Stimulated activated effector memory CD8-positive, alpha-beta T cell treated with anti-CD3 and anti-CD28 coated beads, Interleukin-12 subunit alpha, Interleukin-12 subunit beta, amount 100 ng/mL, for 72 hours (primary cell): Measurements from ENCODE around the gene TIMM44.
"Not testable (repeated sequence)": the region's sequence is repeated elsewhere in the genome, so short reads cannot be mapped to it uniquely, and the experiment has no call there.

ENCODE experiments used
- ATAC-seq: fragments of 150-1000 bp; cut with Tn5 transposase; 2 replicates; pipeline ENCODE4 v1.10.0; 2021
- DNase-seq, 2 donors: peaks; one replicate each; pipeline ENCODE4 v3.0.0; 2021 to 2022; ENCODE audit warnings: low spot score in 2 of 2
- H3K27ac Mint-ChIP-seq: one replicate; pipeline ENCODE4 v1.8.0; 2022; ENCODE audit warnings: mild to moderate bottlenecking, mixed read lengths
- H3K36me3 Mint-ChIP-seq: one replicate; pipeline ENCODE4 v1.8.0; 2022; ENCODE audit warnings: mild to moderate bottlenecking, mixed read lengths
- H3K4me1 Mint-ChIP-seq: one replicate; pipeline ENCODE4 v1.8.0; 2022; ENCODE audit warnings: mixed read lengths
- H3K4me3 Mint-ChIP-seq: one replicate; pipeline ENCODE4 v1.8.0; 2022; ENCODE audit warnings: mild to moderate bottlenecking, mixed read lengths
- H3K9me3 Mint-ChIP-seq: one replicate; pipeline ENCODE4 v1.8.0; 2022; ENCODE audit warnings: mixed read lengths

TIMM44 gene

DNA sequence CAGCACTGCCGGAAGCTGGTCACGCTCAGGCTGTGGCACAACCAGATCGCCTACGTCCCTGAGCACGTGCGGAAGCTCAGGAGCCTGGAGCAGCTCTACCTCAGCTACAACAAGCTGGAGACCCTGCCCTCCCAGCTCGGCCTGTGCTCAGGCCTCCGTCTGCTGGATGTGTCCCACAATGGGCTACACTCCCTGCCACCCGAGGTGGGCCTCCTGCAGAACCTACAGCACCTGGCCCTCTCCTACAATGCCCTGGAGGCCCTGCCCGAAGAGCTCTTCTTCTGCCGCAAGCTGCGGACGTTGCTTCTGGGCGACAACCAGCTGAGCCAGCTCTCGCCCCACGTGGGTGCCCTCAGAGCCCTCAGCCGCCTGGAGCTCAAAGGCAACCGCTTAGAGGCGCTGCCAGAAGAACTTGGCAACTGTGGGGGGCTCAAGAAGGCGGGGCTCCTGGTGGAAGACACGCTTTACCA is 43.0 kb downstream of the TIMM44 start:
- peaks cover 27% of the 10 kb centered on the region for H3K36me3 Mint-ChIP-seq
- no peak overlapping the region for H3K4me3 Mint-ChIP-seq
- H3K4me1 Mint-ChIP-seq: peaks cover 26% of the 10 kb centered on the region
- DNase-seq: no peak
- ATAC-seq: no peak
- H3K9me3 Mint-ChIP-seq: no peaks in the 10 kb centered on the region
- H3K27ac Mint-ChIP-seq: no peak overlapping the region

DNA sequence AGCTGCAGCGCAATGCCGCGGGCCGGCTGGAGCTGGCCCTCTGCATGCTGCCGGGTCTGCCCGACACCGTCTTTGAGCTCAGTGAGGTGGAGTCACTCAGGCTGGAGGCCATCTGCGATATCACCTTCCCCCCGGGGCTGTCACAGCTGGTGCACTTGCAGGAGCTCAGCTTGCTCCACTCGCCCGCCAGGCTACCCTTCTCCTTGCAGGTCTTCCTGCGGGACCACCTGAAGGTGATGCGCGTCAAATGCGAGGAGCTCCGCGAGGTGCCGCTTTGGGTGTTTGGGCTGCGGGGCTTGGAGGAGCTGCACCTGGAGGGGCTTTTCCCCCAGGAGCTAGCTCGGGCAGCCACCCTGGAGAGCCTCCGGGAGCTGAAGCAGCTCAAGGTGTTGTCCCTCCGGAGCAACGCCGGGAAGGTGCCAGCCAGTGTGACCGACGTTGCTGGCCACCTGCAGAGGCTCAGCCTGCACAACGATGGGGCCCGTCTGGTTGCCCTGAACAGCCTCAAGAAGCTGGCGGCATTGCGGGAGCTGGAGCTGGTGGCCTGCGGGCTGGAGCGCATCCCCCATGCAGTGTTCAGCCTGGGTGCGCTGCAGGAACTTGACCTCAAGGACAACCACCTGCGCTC is 43.6 kb downstream of the TIMM44 start:
- peaks cover 21% of the 10 kb centered on the region for H3K36me3 Mint-ChIP-seq
- H3K4me3 Mint-ChIP-seq: no peak overlapping the region
- H3K27ac Mint-ChIP-seq: no peak overlapping the region
- H3K4me1 Mint-ChIP-seq: peaks cover 20% of the 10 kb centered on the region
- DNase-seq (no peak), ATAC-seq (no peak)
- no peaks in the 10 kb centered on the region for H3K9me3 Mint-ChIP-seq

DNA sequence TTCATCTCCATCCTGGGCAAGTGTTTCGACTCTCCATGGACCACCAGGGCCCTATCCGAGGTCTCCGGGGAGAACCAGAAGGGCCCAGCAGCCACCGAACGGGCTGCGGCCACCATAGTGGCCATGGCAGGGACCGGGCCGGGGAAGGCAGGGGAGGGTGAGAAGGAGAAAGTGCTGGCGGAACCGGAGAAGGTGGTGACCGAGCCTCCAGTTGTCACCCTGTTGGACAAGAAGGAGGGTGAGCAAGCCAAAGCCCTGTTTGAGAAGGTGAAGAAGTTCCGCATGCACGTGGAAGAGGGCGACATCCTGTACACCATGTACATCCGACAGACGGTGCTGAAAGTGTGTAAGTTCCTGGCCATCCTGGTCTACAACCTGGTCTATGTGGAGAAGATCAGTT is 44.5 kb downstream of the TIMM44 start:
- peaks cover 12% of the 10 kb centered on the region for H3K36me3 Mint-ChIP-seq
- ATAC-seq (no peak), DNase-seq (no peak)
- H3K9me3 Mint-ChIP-seq: no peaks in the 10 kb centered on the region
- peaks cover 14% of the 10 kb centered on the region for H3K4me1 Mint-ChIP-seq
- H3K27ac Mint-ChIP-seq: no peak overlapping the region
- H3K4me3 Mint-ChIP-seq: no peak overlapping the region

DNA sequence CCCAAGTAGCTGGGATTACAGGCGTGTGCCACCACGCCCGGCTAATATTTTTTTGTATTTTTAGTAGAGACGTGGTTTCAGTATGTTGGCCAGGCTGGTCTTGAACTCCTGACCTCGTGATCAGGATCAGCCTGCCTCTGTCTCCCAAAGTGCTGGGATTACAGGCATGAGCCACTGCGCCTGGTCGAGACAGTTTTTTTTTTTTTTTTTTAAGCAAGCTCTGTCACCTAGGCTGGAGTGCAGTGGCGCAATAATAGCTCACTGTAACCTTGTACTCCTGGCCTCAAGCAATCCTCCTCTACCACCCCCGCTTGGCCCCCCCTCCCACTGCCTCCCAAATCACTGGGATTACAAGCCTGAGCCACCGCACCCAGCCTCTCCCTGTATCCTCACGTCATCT is 46.2 kb downstream of the TIMM44 start:
- ATAC-seq (no peak), DNase-seq (no peak)
- Mint-ChIP-seq H3K27ac (no peak overlapping the region), H3K36me3 (no peaks in the 10 kb centered on the region), H3K4me3 (no peak overlapping the region), H3K4me1 (no peaks in the 10 kb centered on the region), H3K9me3 (no peaks in the 10 kb centered on the region)

DNA sequence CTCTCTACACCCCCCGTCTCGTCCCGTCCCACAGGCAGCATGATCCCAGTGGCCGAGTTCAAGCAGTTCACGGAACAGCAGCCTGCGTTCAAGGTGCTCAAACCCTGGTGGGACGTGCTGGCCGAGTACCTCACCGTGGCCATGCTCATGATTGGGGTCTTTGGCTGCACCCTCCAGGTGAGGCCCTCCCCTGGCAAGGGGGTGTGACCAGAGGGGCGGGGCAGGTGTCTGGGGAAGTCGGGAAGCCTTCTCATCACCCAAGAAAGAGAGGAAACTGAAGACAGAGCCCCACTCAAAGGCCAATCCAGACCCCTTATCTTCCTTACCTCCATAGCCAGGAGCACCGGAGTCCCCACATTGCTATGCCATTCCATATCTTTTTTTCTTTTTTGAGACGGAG is 47.9 kb downstream of the TIMM44 start:
- Mint-ChIP-seq H3K27ac (no peak overlapping the region), H3K36me3 (no peaks in the 10 kb centered on the region), H3K9me3 (no peaks in the 10 kb centered on the region), H3K4me3 (no peak overlapping the region), H3K4me1 (no peaks in the 10 kb centered on the region)
- ATAC-seq (no peak), DNase-seq (no peak)

DNA sequence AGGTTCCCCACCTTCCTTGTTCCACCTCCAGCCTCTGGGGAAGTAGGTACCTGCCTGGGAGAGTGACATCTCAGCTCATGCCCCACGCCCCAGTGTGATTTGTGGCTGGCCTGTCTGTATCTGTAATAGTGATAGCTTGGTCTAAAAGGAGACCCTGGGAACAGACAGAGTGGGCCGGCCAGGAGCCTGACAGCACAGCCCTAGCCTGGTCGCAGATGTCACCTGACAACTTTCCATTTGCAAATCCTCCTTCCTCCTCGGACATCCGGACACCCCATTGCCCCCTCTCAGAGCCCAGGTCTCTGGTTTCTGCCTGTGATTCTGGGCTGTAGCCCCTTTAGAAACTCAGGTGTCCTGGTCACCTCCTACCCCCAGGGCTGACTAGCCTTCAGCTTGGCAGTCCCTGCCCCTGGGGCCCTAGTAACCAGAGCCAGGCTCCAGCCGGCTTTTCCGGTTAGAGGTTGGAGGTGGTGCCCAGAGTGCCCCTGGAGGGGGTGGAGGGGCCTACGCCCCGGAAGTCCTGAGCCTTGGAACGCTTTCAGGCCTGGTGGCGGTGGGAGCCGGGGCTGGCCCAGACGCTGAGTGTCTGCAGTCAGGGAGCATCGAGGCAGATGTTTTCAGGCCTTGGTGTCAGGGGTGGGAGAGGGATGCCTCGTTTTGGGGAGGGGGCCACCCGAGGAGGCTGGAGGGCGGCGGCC is 48.7 kb downstream of the TIMM44 start:
- Mint-ChIP-seq H3K4me3 (no peak overlapping the region), H3K4me1 (no peaks in the 10 kb centered on the region), H3K27ac (no peak overlapping the region), H3K9me3 (no peaks in the 10 kb centered on the region), H3K36me3 (no peaks in the 10 kb centered on the region)
- DNase-seq: no peak
- no peak for ATAC-seq

DNA sequence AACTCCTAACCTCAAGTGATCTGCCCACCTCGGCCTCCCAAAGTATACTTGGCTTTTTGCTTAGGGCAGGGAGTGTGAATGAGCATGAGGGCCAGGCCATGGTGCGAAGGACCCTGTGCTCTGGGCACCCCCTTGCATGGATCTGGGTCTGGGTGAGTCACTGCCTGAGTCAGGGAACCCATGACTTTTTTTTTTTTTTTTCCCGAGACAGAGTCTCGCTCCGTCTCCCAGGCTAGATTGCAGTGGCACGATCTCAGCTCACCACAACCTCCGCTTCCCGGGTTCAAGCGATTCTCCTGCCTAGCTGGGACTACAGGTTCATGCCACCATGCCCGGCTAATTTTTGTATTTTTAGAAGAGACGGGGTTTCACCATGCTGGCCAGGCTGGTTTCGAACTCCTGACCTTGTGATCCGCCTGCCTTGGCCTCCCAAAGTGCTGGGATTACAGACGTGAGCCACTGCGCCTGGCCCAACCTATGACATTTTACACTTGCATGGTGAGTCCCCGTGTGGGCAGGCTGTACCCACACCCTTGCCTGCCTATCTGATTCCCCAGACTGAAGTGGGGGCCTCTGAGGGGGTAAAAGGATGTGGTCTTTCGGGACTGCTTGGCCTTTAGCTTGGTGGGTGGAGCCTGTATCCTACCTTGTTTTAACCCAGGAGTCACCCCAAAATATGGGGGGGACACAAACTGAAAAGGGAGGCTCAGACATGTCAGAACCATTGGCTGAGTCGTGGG is 49.9 kb downstream of the TIMM44 start:
- not testable (repeated sequence) for H3K4me3 Mint-ChIP-seq, H3K4me1 Mint-ChIP-seq, DNase-seq, ATAC-seq, H3K9me3 Mint-ChIP-seq, H3K27ac Mint-ChIP-seq, H3K36me3 Mint-ChIP-seq

DNA sequence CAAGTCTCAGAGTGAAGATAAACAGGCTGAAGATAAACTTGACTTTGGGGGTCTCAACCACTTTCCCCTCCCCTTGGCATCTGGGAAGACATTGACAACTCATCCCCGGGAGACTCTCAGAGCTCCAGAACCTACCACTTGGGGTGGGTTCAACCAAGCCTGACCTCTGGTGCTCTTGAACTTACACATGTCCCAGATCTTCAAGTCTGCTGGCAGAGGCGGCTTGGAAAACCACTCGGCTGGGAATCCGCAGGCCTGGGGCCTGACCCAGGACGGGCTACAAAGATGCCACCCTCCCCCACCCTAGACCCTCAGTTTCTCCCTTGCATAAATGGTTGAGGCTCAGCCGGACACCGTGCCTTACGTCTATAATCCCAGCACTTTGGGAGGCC is 54.6 kb downstream of the TIMM44 start:
- ATAC-seq: no peak
- Mint-ChIP-seq H3K4me3 (no peak overlapping the region), H3K9me3 (no peaks in the 10 kb centered on the region), H3K27ac (no peak overlapping the region), H3K4me1 (no peaks in the 10 kb centered on the region), H3K36me3 (no peaks in the 10 kb centered on the region)
- no peak for DNase-seq

DNA sequence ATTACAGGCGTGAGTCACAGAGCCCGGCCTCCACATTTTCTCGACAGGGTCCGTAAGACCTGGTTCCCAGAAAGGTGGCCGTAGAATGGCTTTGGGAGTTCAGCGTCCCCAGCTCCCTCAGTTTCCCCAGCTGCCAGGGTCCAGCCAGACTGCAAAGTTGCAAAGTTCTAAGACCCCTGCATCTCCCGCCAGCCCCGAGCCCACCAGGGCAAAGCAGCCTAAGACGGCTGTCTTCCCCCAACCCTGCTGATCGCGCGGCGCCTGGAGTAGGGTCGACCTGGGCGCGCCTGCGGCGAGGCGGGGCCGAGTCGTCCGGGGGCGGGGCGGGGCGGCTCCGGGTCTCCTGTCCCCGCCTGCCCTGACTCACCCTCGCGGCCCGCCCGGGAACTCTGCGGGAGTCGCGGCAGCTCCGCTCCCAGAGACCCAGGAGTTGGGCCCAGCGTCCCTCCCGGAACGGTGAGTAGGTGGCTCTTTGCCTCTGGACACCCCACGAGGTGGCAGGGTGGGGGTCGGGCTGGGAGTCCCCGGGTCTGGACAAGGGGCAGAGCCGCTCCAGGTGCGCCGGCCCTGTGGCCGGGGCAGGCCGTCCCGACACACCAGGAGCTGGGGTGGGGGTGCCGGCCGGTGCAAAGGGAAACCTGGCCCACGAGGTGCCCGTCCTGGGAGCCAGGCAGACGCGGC is 55.2 kb downstream of the TIMM44 start, which contains the start of gene LRRC8E:
LRRC8E (plus strand) TSS at position 366 of the 681 bp plus-strand sequence. CDS start 7,094 bp downstream, outside the sequence.
- no peak for DNase-seq
- ATAC-seq: peak; percentile 84
- H3K27ac Mint-ChIP-seq: no peak within 1 kb of the TSS

DNA sequence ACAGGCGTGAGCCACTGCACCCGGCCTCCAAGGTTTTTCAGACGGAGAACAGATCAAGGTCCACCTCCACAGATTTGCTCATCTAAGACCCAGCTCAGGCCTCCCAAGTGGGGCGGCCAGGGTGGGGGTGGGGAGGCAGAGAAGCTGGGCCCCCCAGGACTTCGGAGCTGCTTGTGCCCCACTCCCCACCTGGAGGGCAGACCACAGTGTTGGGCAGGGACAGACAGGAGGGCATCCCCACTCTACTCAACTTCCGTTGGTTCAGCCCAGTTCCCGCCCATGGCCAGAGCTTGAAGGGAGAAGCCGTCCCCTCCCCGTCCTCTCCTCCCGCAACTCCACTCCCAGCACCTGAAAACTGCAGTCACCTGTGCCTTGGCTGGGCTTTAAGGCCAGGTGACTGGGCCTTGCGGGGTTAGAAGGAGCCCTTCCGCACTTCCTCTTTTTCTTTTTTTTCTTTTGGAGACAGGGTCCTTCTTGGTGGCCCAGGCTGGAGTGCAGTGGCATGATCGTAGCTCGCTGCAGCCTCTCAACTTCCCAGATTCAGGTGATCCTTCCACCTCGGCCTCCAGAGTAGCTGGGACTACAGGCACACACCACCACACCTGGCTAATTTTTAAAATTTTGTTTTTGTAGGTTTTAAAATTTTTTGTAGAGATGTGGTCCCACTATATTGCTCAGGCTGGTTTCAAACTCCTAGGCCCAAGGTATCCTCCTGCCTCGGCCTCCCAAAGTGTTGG is 55.9 kb downstream of the TIMM44 start:
- Mint-ChIP-seq H3K4me1 (no peaks in the 10 kb centered on the region), H3K4me3 (no peak overlapping the region), H3K36me3 (no peaks in the 10 kb centered on the region), H3K9me3 (no peaks in the 10 kb centered on the region), H3K27ac (no peak overlapping the region)
- no peak for DNase-seq
- no peak for ATAC-seq

More for the DNA sequence above, 55.2 kb downstream of the TIMM44 start, which contains the start of gene LRRC8E:
- no peaks in the 10 kb centered on the region for H3K4me1 Mint-ChIP-seq
- no peaks in the 10 kb centered on the region for H3K36me3 Mint-ChIP-seq
- no peak within 1 kb of the TSS for H3K4me3 Mint-ChIP-seq
- H3K9me3 Mint-ChIP-seq: no peaks in the 10 kb centered on the region

DNA sequence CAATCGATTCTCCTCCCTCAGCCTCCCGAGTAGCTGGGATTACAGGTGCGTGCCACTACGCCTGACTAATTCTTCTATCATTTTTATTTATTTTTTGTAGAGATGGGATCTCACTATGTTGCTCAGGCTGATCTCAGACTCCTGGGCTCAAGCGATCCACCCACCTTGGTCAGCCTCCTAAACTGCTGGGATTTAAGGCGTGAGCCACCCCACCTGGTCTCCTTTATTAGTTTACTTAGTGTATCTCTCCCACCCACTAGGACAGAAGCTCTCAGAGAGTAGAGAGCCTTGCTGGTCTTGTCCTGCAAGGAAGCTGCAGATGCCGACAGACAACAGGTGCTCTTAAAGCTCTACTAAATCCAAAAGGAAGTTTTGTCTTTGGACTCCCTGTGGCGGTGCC is 57.6 kb downstream of the TIMM44 start:
- H3K27ac Mint-ChIP-seq: no peak overlapping the region
- no peaks in the 10 kb centered on the region for H3K4me1 Mint-ChIP-seq
- no peak overlapping the region for H3K4me3 Mint-ChIP-seq

DNA sequence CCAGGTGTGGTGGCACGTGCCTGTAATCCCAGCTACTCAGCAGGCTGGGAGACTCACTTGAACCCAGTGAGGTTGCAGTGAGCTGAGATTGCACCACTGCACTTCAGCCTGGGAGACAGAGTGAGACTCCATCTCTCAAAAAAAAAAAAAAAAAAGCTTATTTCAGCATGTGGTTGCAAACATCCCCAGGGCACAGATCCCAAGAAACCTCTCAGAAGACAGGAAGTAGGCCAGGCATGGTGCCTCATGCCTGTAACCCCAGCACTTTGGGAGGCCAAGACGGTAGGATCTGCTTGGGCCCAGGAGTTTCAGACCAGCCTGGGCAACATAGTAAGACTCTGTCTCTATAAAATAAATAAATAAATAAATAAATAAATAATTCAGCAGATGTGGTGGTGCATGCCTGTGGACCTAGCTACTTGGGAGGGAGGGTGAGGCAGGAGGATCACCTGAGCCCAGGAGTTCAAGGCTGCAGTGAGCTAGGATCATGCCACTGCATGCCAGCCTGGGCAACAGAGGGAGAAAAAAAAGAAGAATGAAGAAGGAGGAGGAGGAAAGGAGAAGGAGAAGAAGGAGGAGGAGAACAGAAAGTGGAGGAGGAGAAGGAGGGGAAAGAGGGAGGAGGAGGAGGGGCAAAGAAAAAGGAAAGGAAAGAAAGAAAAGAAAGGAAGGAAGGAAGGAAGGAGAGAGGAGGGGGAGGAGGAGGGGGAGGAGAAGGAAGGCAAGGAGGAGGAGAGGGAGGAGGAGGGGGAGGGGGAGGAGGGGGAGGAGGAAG is 59.5 kb downstream of the TIMM44 start:
- H3K27ac Mint-ChIP-seq: no peak overlapping the region
- H3K4me1 Mint-ChIP-seq: no peaks in the 10 kb centered on the region
- H3K4me3 Mint-ChIP-seq: no peak overlapping the region
- DNase-seq (no peak), ATAC-seq (no peak)
- H3K36me3 Mint-ChIP-seq: no peaks in the 10 kb centered on the region
- no peaks in the 10 kb centered on the region for H3K9me3 Mint-ChIP-seq

More for the DNA sequence above, 57.6 kb downstream of the TIMM44 start:
- DNase-seq (no peak), ATAC-seq (no peak)
- no peaks in the 10 kb centered on the region for H3K9me3 Mint-ChIP-seq
- H3K36me3 Mint-ChIP-seq: no peaks in the 10 kb centered on the region

DNA sequence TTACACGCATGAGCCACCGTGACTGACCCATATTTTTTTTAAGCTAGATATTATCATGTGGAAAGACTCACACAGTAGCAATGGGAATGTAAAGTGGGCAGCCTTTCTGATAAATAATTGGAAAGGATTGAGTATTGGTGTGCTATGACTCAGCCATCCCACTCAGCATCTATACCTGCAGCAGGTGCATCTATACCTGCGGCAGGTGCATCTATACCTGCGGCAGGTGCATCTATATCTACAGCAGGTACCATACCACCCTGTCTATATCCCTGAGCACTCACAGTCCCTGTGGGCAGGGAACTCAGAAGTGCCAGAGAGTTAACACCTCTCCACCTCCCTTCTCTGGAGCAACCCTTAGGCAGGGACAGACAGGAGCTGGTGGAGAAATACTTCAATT is 60.4 kb downstream of the TIMM44 start:
- H3K27ac Mint-ChIP-seq: no peak overlapping the region
- H3K4me1 Mint-ChIP-seq: no peaks in the 10 kb centered on the region
- H3K9me3 Mint-ChIP-seq: no peaks in the 10 kb centered on the region

DNA sequence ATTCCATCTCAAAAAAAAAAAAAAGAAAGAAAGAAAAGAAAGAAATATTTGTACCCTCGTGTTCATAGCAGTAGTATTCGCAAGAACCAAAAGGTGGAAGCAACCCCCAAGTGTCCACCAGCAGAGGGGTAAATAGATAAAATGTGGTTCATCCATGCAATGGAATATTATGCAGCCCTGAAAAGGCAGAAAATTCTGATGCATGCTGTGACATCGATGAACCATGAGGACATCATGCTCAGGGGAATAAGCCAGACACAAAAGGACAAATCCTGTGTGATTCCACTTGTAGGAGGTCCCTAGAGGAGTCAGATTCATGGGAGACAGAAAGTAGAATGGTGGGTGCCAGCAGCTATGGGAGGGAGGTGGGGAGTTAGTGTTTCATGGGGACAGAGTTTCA is 61.6 kb downstream of the TIMM44 start:
- H3K9me3 Mint-ChIP-seq: no peaks in the 10 kb centered on the region
- no peak for ATAC-seq
- H3K4me1 Mint-ChIP-seq: no peaks in the 10 kb centered on the region
- no peak overlapping the region for H3K4me3 Mint-ChIP-seq
- no peak overlapping the region for H3K27ac Mint-ChIP-seq
- DNase-seq: no peak
- H3K36me3 Mint-ChIP-seq: no peaks in the 10 kb centered on the region

More for the DNA sequence above, 60.4 kb downstream of the TIMM44 start:
- DNase-seq (no peak), ATAC-seq (no peak)
- Mint-ChIP-seq H3K36me3 (no peaks in the 10 kb centered on the region), H3K4me3 (no peak overlapping the region)
